BLaER1 treated with 17β-estradiol and CSF1 and Interleukin-3, amounts not matched to agents 10 nM and 100 nM (cell line): Measurements from ENCODE around the gene SSUH2.

Experiments used
- H3K27ac ChIP-seq, 11 experiments: shearing (Covaris generic); formaldehyde crosslinking; 2 replicates each; pipeline ENCODE4 v1.8.1; 2022
- H3K27me3 ChIP-seq, 11 experiments: shearing (Covaris generic); formaldehyde crosslinking; 2 replicates each; pipeline ENCODE4 v1.8.1; 2022
- H3K36me3 ChIP-seq, 11 experiments: shearing (Covaris generic); formaldehyde crosslinking; 2 replicates each; pipeline ENCODE4 v1.8.1; 2022
- H3K4me1 ChIP-seq, 10 experiments: shearing (Covaris generic); formaldehyde crosslinking; 2 replicates each; pipeline ENCODE4 v1.8.1; 2022
- H3K4me2 ChIP-seq, 11 experiments: shearing (Covaris generic); formaldehyde crosslinking; 2 replicates each; pipeline ENCODE4 v1.8.1; 2022
- H3K4me3 ChIP-seq, 10 experiments: shearing (Covaris generic); formaldehyde crosslinking; 2 replicates each; pipeline ENCODE4 v1.8.1; 2022
- H3K9ac ChIP-seq, 11 experiments: shearing (Covaris generic); formaldehyde crosslinking; 2 replicates each; pipeline ENCODE4 v1.8.1; 2022
- H3K9me3 ChIP-seq, 11 experiments: shearing (Covaris generic); formaldehyde crosslinking; replicated peaks in 1 of 11; 2 replicates each; pipeline ENCODE4 v1.8.1; 2022
- H4K20me1 ChIP-seq, 11 experiments: shearing (Covaris generic); formaldehyde crosslinking; 2 replicates each; pipeline ENCODE4 v1.8.1; 2022
- Cebpa-rat ChIP-seq, 11 experiments: shearing (Covaris generic); IDR thresholded peaks; 2 replicates each; pipeline ENCODE4 v1.8.1; 2022

The SSUH2 gene

GRCh38 chr3:8599146-8599545 lies 45.5 kb downstream of the SSUH2 start:
- peaks cover 0 to 10% (median under 1%) of the 10 kb centered on the region in 10 experiments; a peak in 8 of 20 replicates for H3K4me1 ChIP-seq
- no peak for TF ChIP-seq Cebpa-rat (IDR thresholded peaks at IDR 0.05)
- H3K4me2 ChIP-seq = no peak overlapping the region

GRCh38 chr3:8597219-8597853 lies 47.3 kb downstream of the SSUH2 start:
- Histone ChIP-seq H3K9me3 (peaks cover 12 to 22% (median 18%) of the 10 kb centered on the region in 11 experiments; a peak in 20 of 22 replicates), H3K27ac (no peak overlapping the region), H3K4me2 (no peak overlapping the region; a peak in 1 of 22 replicates), H3K36me3 (no peaks in the 10 kb centered on the region), H4K20me1 (no peaks in the 10 kb centered on the region), H3K4me1 (peaks cover 0 to 21% (median 6%) of the 10 kb centered on the region in 10 experiments; a peak in 10 of 20 replicates), H3K4me3 (no peak overlapping the region), H3K27me3 (no peaks in the 10 kb centered on the region), H3K9ac (no peak overlapping the region)
- no peak for TF ChIP-seq Cebpa-rat (IDR thresholded peaks at IDR 0.05)

More at GRCh38 chr3:8599146-8599545, 45.5 kb downstream of the SSUH2 start:
- no peak overlapping the region for H3K4me3 ChIP-seq
- peaks cover 13 to 28% (median 18%) of the 10 kb centered on the region in 11 experiments; a peak in 20 of 22 replicates for H3K9me3 ChIP-seq
- no peaks in the 10 kb centered on the region for H3K36me3 ChIP-seq
- no peaks in the 10 kb centered on the region for H4K20me1 ChIP-seq
- no peak overlapping the region for H3K27ac ChIP-seq
- H3K27me3 ChIP-seq = no peaks in the 10 kb centered on the region
- no peak overlapping the region for H3K9ac ChIP-seq

- Histone ChIP-seq H4K20me1 (no peaks in the 10 kb centered on the region), H3K9ac (no peak overlapping the region), H3K36me3 (no peaks in the 10 kb centered on the region), H3K4me3 (no peak overlapping the region), H3K9me3 (peaks cover 12 to 22% (median 18%) of the 10 kb centered on the region in 11 experiments; a peak in 20 of 22 replicates), H3K27ac (no peak overlapping the region), H3K27me3 (no peaks in the 10 kb centered on the region), H3K4me2 (peak overlapping the region in 4 of 11 experiments; percentile 22 to 40 (median 26); a peak in 4 of 22 replicates), H3K4me1 (peaks cover 0 to 21% (median 6%) of the 10 kb centered on the region in 10 experiments; a peak in 10 of 20 replicates)
- no peak for TF ChIP-seq Cebpa-rat (IDR thresholded peaks at IDR 0.05)
These were observed 48.0 kb downstream of the SSUH2 start for GRCh38 chr3:8596321-8597218.

GRCh38 chr3:8595695-8596115 lies 48.9 kb downstream of the SSUH2 start:
- TF ChIP-seq Cebpa-rat (IDR thresholded peaks at IDR 0.05) = no peak

GRCh38 chr3:8595252-8595651 lies 49.3 kb downstream of the SSUH2 start:
- no peak for TF ChIP-seq Cebpa-rat (IDR thresholded peaks at IDR 0.05)
- no peaks in the 10 kb centered on the region for H3K27me3 ChIP-seq
- no peaks in the 10 kb centered on the region for H3K36me3 ChIP-seq

More at GRCh38 chr3:8595695-8596115, 48.9 kb downstream of the SSUH2 start:
- H3K4me3 ChIP-seq = no peak overlapping the region
- H3K36me3 ChIP-seq = no peaks in the 10 kb centered on the region
- no peaks in the 10 kb centered on the region for H3K27me3 ChIP-seq
- H3K4me1 ChIP-seq = peaks cover 0 to 21% (median 6%) of the 10 kb centered on the region in 10 experiments; a peak in 10 of 20 replicates
- no peak overlapping the region for H3K4me2 ChIP-seq
- no peaks in the 10 kb centered on the region for H4K20me1 ChIP-seq
- no peak overlapping the region for H3K9ac ChIP-seq
- no peak overlapping the region for H3K27ac ChIP-seq
- H3K9me3 ChIP-seq = peaks cover 12 to 22% (median 18%) of the 10 kb centered on the region in 11 experiments; a peak in 20 of 22 replicates

GRCh38 chr3:8593021-8593827 lies 51.4 kb downstream of the SSUH2 start:
- Histone ChIP-seq H3K27me3 (no peaks in the 10 kb centered on the region), H3K36me3 (no peaks in the 10 kb centered on the region), H3K9me3 (peaks cover 12 to 22% (median 18%) of the 10 kb centered on the region in 11 experiments; a peak in 20 of 22 replicates), H3K4me2 (peak overlapping the region in 4 of 11 experiments; percentile 4 to 43 (median 32); a peak in 5 of 22 replicates), H3K9ac (no peak overlapping the region), H3K27ac (no peak overlapping the region), H3K4me1 (peaks cover 0 to 21% (median 6%) of the 10 kb centered on the region in 10 experiments; a peak in 10 of 20 replicates), H3K4me3 (no peak overlapping the region), H4K20me1 (no peaks in the 10 kb centered on the region)
- TF ChIP-seq Cebpa-rat (IDR thresholded peaks at IDR 0.05) = no peak

More at GRCh38 chr3:8595252-8595651, 49.3 kb downstream of the SSUH2 start:
- H4K20me1 ChIP-seq = no peaks in the 10 kb centered on the region
- H3K4me3 ChIP-seq = no peak overlapping the region
- no peak overlapping the region for H3K27ac ChIP-seq
- H3K9me3 ChIP-seq = peaks cover 12 to 22% (median 18%) of the 10 kb centered on the region in 11 experiments; a peak in 20 of 22 replicates
- no peak overlapping the region for H3K9ac ChIP-seq
- peaks cover 0 to 21% (median 6%) of the 10 kb centered on the region in 10 experiments; a peak in 10 of 20 replicates for H3K4me1 ChIP-seq
- no peak overlapping the region for H3K4me2 ChIP-seq

GRCh38 chr3:8589880-8590556 lies 54.6 kb downstream of the SSUH2 start:
- no peaks in the 10 kb centered on the region for H3K27me3 ChIP-seq
- peaks cover 10 to 19% (median 13%) of the 10 kb centered on the region in 11 experiments; a peak in 20 of 22 replicates for H3K9me3 ChIP-seq
- H3K4me2 ChIP-seq = no peak overlapping the region
- H3K9ac ChIP-seq = no peak overlapping the region
- no peak overlapping the region for H3K4me3 ChIP-seq
- H3K27ac ChIP-seq = no peak overlapping the region
- no peak for TF ChIP-seq Cebpa-rat (IDR thresholded peaks at IDR 0.05)
- H4K20me1 ChIP-seq = no peaks in the 10 kb centered on the region
- peaks cover 0 to 12% (median 6%) of the 10 kb centered on the region in 10 experiments; a peak in 10 of 20 replicates for H3K4me1 ChIP-seq
- no peaks in the 10 kb centered on the region for H3K36me3 ChIP-seq

- no peak for TF ChIP-seq Cebpa-rat (IDR thresholded peaks at IDR 0.05)
- H3K27ac ChIP-seq = no peak overlapping the region
- H3K4me3 ChIP-seq = no peak overlapping the region
- H4K20me1 ChIP-seq = no peaks in the 10 kb centered on the region
- H3K9me3 ChIP-seq = peaks cover 0 to 9% (median 0%) of the 10 kb centered on the region in 11 experiments; a peak in 1 of 22 replicates
- no peak overlapping the region for H3K9ac ChIP-seq
- no peaks in the 10 kb centered on the region for H3K27me3 ChIP-seq
- H3K4me2 ChIP-seq = no peak overlapping the region
- no peaks in the 10 kb centered on the region for H3K36me3 ChIP-seq
- peaks cover 0 to 11% (median 2%) of the 10 kb centered on the region in 10 experiments; a peak in 6 of 20 replicates for H3K4me1 ChIP-seq
These were observed 59.9 kb downstream of the SSUH2 start for GRCh38 chr3:8584661-8585060.
